H1 (cell line): Measurements from ENCODE around the gene YTHDF2. TPM values are rescaled to one million over a fixed set of nuclear protein-coding genes. Genes with fewer than 3 reads are reported as not detected.

ENCODE experiments used
- CTCF ChIA-PET: fragments of 300-600 bp; sonication (Branson Sonifier 250); formaldehyde crosslinking; loops from one replicate; lab custom pipeline; 2021; ENCODE audit not compliant: partially characterized antibody; lab: Charles Lee
- POLR2A ChIA-PET: fragments of 300-600 bp; sonication (Branson Sonifier 250); formaldehyde crosslinking; loops from one replicate; lab custom pipeline; 2021; ENCODE audit warnings: inconsistent platforms; ENCODE audit not compliant: partially characterized antibody; lab: Charles Lee
- DNase-seq, 2 experiments: peaks; one replicate each; pipeline versions ENCODE4 v3.0.0 to v3.0.0-alpha.2; 2010 to 2022; ENCODE audit warnings: low spot score in 2 of 2, low read depth in 1 of 2, mixed read lengths in 1 of 2
- FAIRE-seq: peaks from 2 replicates; lab custom pipeline; 2011; peaks lifted over from hg19 to GRCh38; lab: Jason Lieb, UNC
- H2AFZ ChIP-seq: 2 replicates; pipeline ENCODE4 v1.8.1; 2012; ENCODE audit warnings: low read length, inconsistent platforms
- H2AK5ac ChIP-seq: 2 replicates; pipeline ENCODE4 v1.6.1; 2013; ENCODE audit warnings: low read depth, low read length
- H2BK120ac ChIP-seq: replicated peaks from 2 replicates; pipeline ENCODE3; 2013; ENCODE audit warnings: low read depth, low read length, inconsistent platforms
- H2BK12ac ChIP-seq: 2 replicates; pipeline ENCODE4 v1.6.1; 2013; ENCODE audit warnings: low read depth, low read length
- H2BK15ac ChIP-seq: 2 replicates; pipeline ENCODE4 v1.6.1; 2013; ENCODE audit warnings: low read length
- H2BK20ac ChIP-seq: 2 replicates; pipeline ENCODE4 v1.6.1; 2013; ENCODE audit warnings: low read length
- H2BK5ac ChIP-seq: 2 replicates; pipeline ENCODE4 v1.6.1; 2013; ENCODE audit warnings: low read depth, low read length
- H3K14ac ChIP-seq: 2 replicates; pipeline ENCODE4 v1.6.1; 2013; ENCODE audit warnings: inconsistent platforms; ENCODE audit not compliant: insufficient read length
- H3K18ac ChIP-seq: 2 replicates; pipeline ENCODE4 v1.6.1; 2013; ENCODE audit warnings: low read length; ENCODE audit errors: extremely low read depth
- H3K23ac ChIP-seq: 2 replicates; pipeline ENCODE4 v1.6.1; 2013; ENCODE audit warnings: inconsistent platforms; ENCODE audit not compliant: insufficient read length
- H3K23me2 ChIP-seq: 2 replicates; pipeline ENCODE4 v1.6.1; 2013; ENCODE audit warnings: low read depth, low read length
- H3K27ac ChIP-seq: 2 replicates; pipeline ENCODE4 v1.6.1; 2011; ENCODE audit warnings: low read depth, low read length, inconsistent platforms
- H3K27me3 ChIP-seq, 4 experiments: replicated peaks in 1 of 4; 1 replicate in 1 of 4; 2 replicates in 3 of 4; pipeline versions ENCODE4 v1.6.1 to v1.8.1; 2011 to 2013; ENCODE audit warnings: low read length in 3 of 4, mild to moderate bottlenecking in 3 of 4, inconsistent platforms in 2 of 4, mixed read lengths in 2 of 4, moderate library complexity in 1 of 4; ENCODE audit not compliant: control insufficient read depth in 3 of 4, insufficient read depth in 3 of 4; ENCODE audit errors: extremely low read depth in 1 of 4
- H3K36me3 ChIP-seq, 4 experiments: 2 replicates each; pipeline versions ENCODE4 v1.6.1 to v1.8.1; 2011 to 2013; ENCODE audit warnings: mild to moderate bottlenecking in 4 of 4, low read length in 3 of 4, moderate library complexity in 2 of 4, control low read depth in 1 of 4, inconsistent platforms in 1 of 4; ENCODE audit not compliant: insufficient read depth in 4 of 4, control insufficient read depth in 2 of 4
- H3K4ac ChIP-seq: replicated peaks from 2 replicates; pipeline ENCODE3; 2013; ENCODE audit warnings: low read length, low read depth, mixed read lengths, inconsistent platforms; ENCODE audit not compliant: insufficient read length
- H3K4me1 ChIP-seq, 4 experiments: replicated peaks in 1 of 4; 1 replicate in 1 of 4; 2 replicates in 3 of 4; pipeline versions ENCODE4 v1.6.1 to v1.8.1; 2011 to 2013; ENCODE audit warnings: low read length in 3 of 4, inconsistent platforms in 2 of 4, mixed read lengths in 1 of 4; ENCODE audit not compliant: insufficient read depth in 4 of 4, control insufficient read depth in 3 of 4
- H3K4me2 ChIP-seq, 2 experiments: 2 replicates each; pipeline versions ENCODE4 v1.6.1 to v1.8.1; 2011 to 2013; ENCODE audit warnings: low read depth in 2 of 2, low read length in 2 of 2, control low read depth in 1 of 2, inconsistent platforms in 1 of 2, mild to moderate bottlenecking in 1 of 2; ENCODE audit not compliant: insufficient read depth in 1 of 2
- H3K4me3 ChIP-seq, 4 experiments: fragments of 200-600, 300-600 bp in 1 of 4; sonication (generic), shearing (Covaris generic), sonication (Bioruptor Twin) in 1 of 4; 2 replicates each; pipeline versions ENCODE4 v1.5.1 to v1.8.1; 2011 to 2016; ENCODE audit warnings: low read length in 4 of 4, low read depth in 3 of 4, control low read depth in 2 of 4, inconsistent platforms in 2 of 4, mild to moderate bottlenecking in 2 of 4, mixed read lengths in 1 of 4, moderate library complexity in 1 of 4; ENCODE audit not compliant: insufficient read depth in 2 of 4; ENCODE audit errors: extremely low read depth in 1 of 4
- H3K56ac ChIP-seq: replicated peaks from 2 replicates; pipeline ENCODE3; 2013; ENCODE audit warnings: low read depth, mild to moderate bottlenecking, mixed read lengths, low read length, inconsistent platforms; ENCODE audit not compliant: insufficient read length
- H3K79me1 ChIP-seq: 2 replicates; pipeline ENCODE4 v1.6.1; 2013; ENCODE audit warnings: low read depth, low read length, control low read depth
- H3K79me2 ChIP-seq, 2 experiments: 2 replicates each; pipeline versions ENCODE4 v1.6.1 to v1.8.1; 2012 to 2013; ENCODE audit warnings: low read length in 2 of 2, mild to moderate bottlenecking in 2 of 2, inconsistent platforms in 1 of 2; ENCODE audit not compliant: insufficient read depth in 2 of 2, control insufficient read depth in 1 of 2
- H3K9ac ChIP-seq, 4 experiments: replicated peaks in 1 of 4; 1 replicate in 1 of 4; 2 replicates in 3 of 4; pipeline versions ENCODE4 v1.6.1 to v1.8.1; 2011 to 2013; ENCODE audit warnings: low read depth in 3 of 4, low read length in 3 of 4, control low read depth in 2 of 4, mild to moderate bottlenecking in 2 of 4, moderate library complexity in 2 of 4, inconsistent platforms in 1 of 4; ENCODE audit errors: extremely low read depth in 1 of 4
- H3K9me3 ChIP-seq, 2 experiments: 2 replicates each; pipeline versions ENCODE4 v1.6.1 to v1.8.1; 2012 to 2013; ENCODE audit warnings: mild to moderate bottlenecking in 2 of 2, moderate library complexity in 2 of 2, control low read depth in 1 of 2, inconsistent platforms in 1 of 2, low read depth in 1 of 2, low read length in 1 of 2, mixed read lengths in 1 of 2; ENCODE audit not compliant: insufficient read depth in 2 of 2
- H4K20me1 ChIP-seq, 2 experiments: replicated peaks in 1 of 2; 2 replicates each; pipeline versions ENCODE3 to v1.8.1; 2011 to 2013; ENCODE audit warnings: inconsistent platforms in 2 of 2, low read length in 2 of 2, mild to moderate bottlenecking in 1 of 2; ENCODE audit not compliant: insufficient read depth in 2 of 2, control insufficient read depth in 1 of 2
- H4K5ac ChIP-seq: 2 replicates; pipeline ENCODE4 v1.6.1; 2013; ENCODE audit warnings: low read length, low read depth, mixed read lengths, inconsistent platforms; ENCODE audit not compliant: insufficient read length
- H4K8ac ChIP-seq: 2 replicates; pipeline ENCODE4 v1.8.0; 2013; ENCODE audit warnings: mild to moderate bottlenecking, moderate library complexity, low read length, inconsistent platforms; ENCODE audit not compliant: insufficient read depth; ENCODE audit errors: extremely low read depth
- H4K91ac ChIP-seq: replicated peaks from 2 replicates; pipeline ENCODE3; 2013; ENCODE audit warnings: low read length, mixed read lengths, inconsistent platforms; ENCODE audit not compliant: insufficient read length
- ASH2L ChIP-seq: fragments of 200-600, 300-600 bp; sonication (generic); IDR thresholded peaks from one replicate; pipeline ENCODE4 v1.7.1; 2017; ENCODE audit warnings: low read length
- CBX8 ChIP-seq: fragments of 300-800, 300-1000 bp; sonication (generic); IDR thresholded peaks from 2 replicates; pipeline ENCODE4 v1.7.1; 2016; ENCODE audit warnings: low read depth, low read length, borderline replicate concordance
- CHD2 ChIP-seq: IDR thresholded peaks from 2 replicates; pipeline ENCODE4 v1.6.1; 2012; ENCODE audit warnings: low read length, improper control_type of control experiment
- CREB1 ChIP-seq: IDR thresholded peaks from 2 replicates; pipeline ENCODE4 v1.6.1; 2012; ENCODE audit warnings: inconsistent platforms
- KDM1A ChIP-seq: fragments of 200-600, 300-600 bp; sonication (generic); IDR thresholded peaks from 2 replicates; pipeline ENCODE4 v1.7.1; 2016; ENCODE audit warnings: mild to moderate bottlenecking, low read length, borderline replicate concordance
- KDM5A ChIP-seq: fragments of 200-600 bp; IDR thresholded peaks from 2 replicates; pipeline ENCODE4 v1.7.1; 2012; ENCODE audit warnings: mild to moderate bottlenecking, low read length, inconsistent platforms, mixed read lengths
- POLR2A ChIP-seq, 2 experiments: IDR thresholded peaks; 1 replicate in 1 of 2; 2 replicates in 1 of 2; pipeline ENCODE4 v1.6.1; 2011; ENCODE audit warnings: low read depth in 2 of 2, low read length in 2 of 2, mild to moderate bottlenecking in 2 of 2; ENCODE audit errors: control extremely low read depth in 1 of 2
- RNF2 ChIP-seq: fragments of 200-900, 300-1000 bp; sonication (generic); IDR thresholded peaks from 2 replicates; pipeline ENCODE4 v1.7.1; 2016; ENCODE audit warnings: borderline replicate concordance, low read depth, mild to moderate bottlenecking, antibody characterized with exemption, low read length; ENCODE audit not compliant: poor library complexity, severe bottlenecking; ENCODE audit errors: missing control alignments
- SAP30 ChIP-seq: fragments of 300-600 bp; sonication (generic); IDR thresholded peaks from 2 replicates; pipeline ENCODE4 v1.7.1; 2012; ENCODE audit warnings: low read length, moderate library complexity, mild to moderate bottlenecking, inconsistent platforms; ENCODE audit not compliant: insufficient read depth, insufficient replicate concordance
- TAF1 ChIP-seq: IDR thresholded peaks from 2 replicates; pipeline ENCODE4 v1.6.1; 2011; ENCODE audit warnings: mild to moderate bottlenecking, low read depth, low read length
- TEAD4 ChIP-seq: IDR thresholded peaks from 2 replicates; pipeline ENCODE4 v1.6.1; 2012; ENCODE audit warnings: low read depth, low read length, inconsistent platforms, mixed read lengths
- WGBS, 2 experiments: shearing (Covaris generic) in 1 of 2; methylation state at CpG; one replicate each; pipeline versions ENCODE4 v1.1.6 to v1.1.7; 2013 to 2015; ENCODE audit warnings: low lambda C conversion rate in 2 of 2, mixed read lengths in 2 of 2, inconsistent platforms in 1 of 2, low coverage in 1 of 2, missing lambda C conversion rate in 1 of 2; ENCODE audit not compliant: insufficient replicate concordance in 2 of 2, insufficient coverage in 1 of 2, insufficient read length in 1 of 2; ENCODE audit errors: extremely low coverage in 1 of 2, missing lambda C conversion rate in 1 of 2; 5-methylcytosine and 5-hydroxymethylcytosine counted together
- polyA plus RNA-seq, 7 experiments: library from polyadenylated mRNA; depleted of rRNA in 3 of 7; stranded (reverse) in 5 of 7; unstranded in 2 of 7; fragments of >200 nt in 5 of 7; fragments of 200-250 nt in 2 of 7; gene quantifications; 1 replicate in 5 of 7; 2 replicates in 1 of 7; 4 replicates in 1 of 7; pipeline versions ENCODE4 v1.2.1 to v1.2.3, GENCODE V29; 2011 to 2013; ENCODE audit warnings: missing spikeins in 2 of 7, mixed read lengths in 2 of 7
- total RNA-seq: library from RNA; stranded (reverse); fragmentation: NEBNext Ultra II Directional; extraction: Animal tissue kit (Norgen Biotek cat#: 25700); gene quantifications from 2 replicates; pipeline ENCODE4 v1.2.1, GENCODE V29; 2021
- TF ChIP-seq, protein P1 (sequence below): IDR thresholded peaks from 2 replicates; pipeline ENCODE4 v1.6.1; 2012; ENCODE audit warnings: inconsistent platforms
- TF ChIP-seq, protein P2 (sequence below): IDR thresholded peaks from 2 replicates; pipeline ENCODE4 v1.6.1; 2012; ENCODE audit warnings: low read length, inconsistent platforms

Gene YTHDF2
- total and polyA plus RNA-seq, 2 of the 8 experiments (the other 6 are each of a cell fraction or from before 2014, with no cell fraction given) = 128 to 164 TPM

DNA sequence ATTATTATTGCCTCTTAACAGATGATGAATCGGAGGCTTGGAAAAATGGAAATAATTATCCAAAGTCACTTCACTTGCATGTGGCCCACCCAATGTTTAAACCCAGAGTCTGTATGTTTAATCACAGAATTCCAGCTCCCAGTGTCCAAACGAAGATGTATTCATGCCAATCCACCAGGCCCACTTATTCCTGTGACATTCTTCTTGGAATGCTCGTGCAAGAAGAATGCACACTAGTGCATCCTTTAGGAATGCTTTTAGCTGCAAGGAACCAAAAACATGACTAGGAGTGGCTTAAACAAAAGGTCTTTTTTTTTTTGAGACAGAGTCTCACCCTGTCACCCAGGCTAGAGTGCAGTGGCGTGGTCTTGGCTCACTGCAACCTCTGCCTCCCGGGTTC is 66.3 kb downstream of the YTHDF2 start:
- H3K36me3 ChIP-seq = no peaks in the 10 kb centered on the region
- H4K91ac ChIP-seq = no peak overlapping the region
- FAIRE-seq (no peak), DNase-seq (no peak)
- POLR2A ChIA-PET = interaction anchor here (0.7 to 1.6 kb wide), 2 partner anchors 11 to 12 kb away, joined by 3 to 4 read pairs; no protein-coding TSS in a partner anchor
- no peak overlapping the region for H2BK20ac ChIP-seq
- no peak overlapping the region for H4K5ac ChIP-seq
- no peaks in the 10 kb centered on the region for H4K20me1 ChIP-seq
- 87% methylated on average over 5 of the region's 5 CpGs; no CpG with 5 or more reads in 1 of the 2 experiments for WGBS, 2 experiments
- no peak overlapping the region for H2AK5ac ChIP-seq
- H2BK120ac ChIP-seq = no peak overlapping the region
- H4K8ac ChIP-seq = no peak overlapping the region
- H3K23ac ChIP-seq = no peak overlapping the region
- H3K4ac ChIP-seq = no peak overlapping the region
- H3K4me2 ChIP-seq = no peak overlapping the region
- H3K14ac ChIP-seq = no peak overlapping the region
- no peak overlapping the region; the same call in 1 of the 2 replicates for H2BK5ac ChIP-seq
- no peaks in the 10 kb centered on the region for H3K79me2 ChIP-seq
- H2AFZ ChIP-seq = no peak overlapping the region
- H3K23me2 ChIP-seq = no peaks in the 10 kb centered on the region
- H3K4me3 ChIP-seq = no peak overlapping the region
- no peak overlapping the region for H3K27ac ChIP-seq
- H3K4me1 ChIP-seq = peaks cover 0 to 3% (median 0%) of the 10 kb centered on the region in 4 experiments; a peak in 4 of 7 replicates
- H3K27me3 ChIP-seq = no peaks in the 10 kb centered on the region
- no peak overlapping the region for H3K18ac ChIP-seq
- no peaks in the 10 kb centered on the region for H3K79me1 ChIP-seq
- H3K56ac ChIP-seq = no peak overlapping the region
- peaks cover 0 to 2% of the 10 kb centered on the region in 2 experiments; a peak in 2 of 4 replicates for H3K9me3 ChIP-seq
- no peak overlapping the region for H2BK12ac ChIP-seq
- no peak overlapping the region for H2BK15ac ChIP-seq
- CTCF ChIA-PET = interaction anchor here (0.6 to 2.6 kb wide), 6 partner anchors 12 to 155 kb away, joined by 3 to 16 read pairs (median 5); no protein-coding TSS in a partner anchor
- H3K9ac ChIP-seq = no peak overlapping the region
- TF ChIP-seq CBX8 (no peak), SAP30 (no peak), KDM5A (no peak), TEAD4 (no peak), KDM1A (no peak), ASH2L (no peak), CREB1 (no peak), POLR2A (IDR thresholded peaks at IDR 0.05; ENCODE audit: control extremely low read depth in 1 of 2, low read depth in 2 of 2, low read length in 2 of 2) (no peak), RNF2 (no peak), TAF1 (no peak), CHD2 (no peak)
- TF ChIP-seq, protein P1, sequence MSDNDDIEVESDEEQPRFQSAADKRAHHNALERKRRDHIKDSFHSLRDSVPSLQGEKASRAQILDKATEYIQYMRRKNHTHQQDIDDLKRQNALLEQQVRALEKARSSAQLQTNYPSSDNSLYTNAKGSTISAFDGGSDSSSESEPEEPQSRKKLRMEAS = no peak
- TF ChIP-seq, protein P2, sequence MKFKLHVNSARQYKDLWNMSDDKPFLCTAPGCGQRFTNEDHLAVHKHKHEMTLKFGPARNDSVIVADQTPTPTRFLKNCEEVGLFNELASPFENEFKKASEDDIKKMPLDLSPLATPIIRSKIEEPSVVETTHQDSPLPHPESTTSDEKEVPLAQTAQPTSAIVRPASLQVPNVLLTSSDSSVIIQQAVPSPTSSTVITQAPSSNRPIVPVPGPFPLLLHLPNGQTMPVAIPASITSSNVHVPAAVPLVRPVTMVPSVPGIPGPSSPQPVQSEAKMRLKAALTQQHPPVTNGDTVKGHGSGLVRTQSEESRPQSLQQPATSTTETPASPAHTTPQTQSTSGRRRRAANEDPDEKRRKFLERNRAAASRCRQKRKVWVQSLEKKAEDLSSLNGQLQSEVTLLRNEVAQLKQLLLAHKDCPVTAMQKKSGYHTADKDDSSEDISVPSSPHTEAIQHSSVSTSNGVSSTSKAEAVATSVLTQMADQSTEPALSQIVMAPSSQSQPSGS = no peak
